Calu3 (cell line): Measurements from ENCODE around the gene GRM1. TPM values are rescaled to one million over a fixed set of nuclear protein-coding genes. Genes with fewer than 3 reads are reported as not detected.

Experiments
- BruUV-seq: library from RNA; stranded (reverse); fragments of 400-500 nt; replicated peaks from 2 replicates; lab custom pipeline; 2021; lab: Mats Ljungman, UMichigan
- CTCF ChIA-PET: fragments of 300-600 bp; sonication (Branson Sonifier 250); formaldehyde crosslinking; loops from one replicate; lab custom pipeline; 2022; ENCODE audit warnings: antibody characterized with exemption; lab: Charles Lee
- DNase-seq: peaks from one replicate; pipeline ENCODE4 v3.0.0; 2022
- H3K27ac Mint-ChIP-seq: one replicate; pipeline ENCODE4 v1.8.0; 2022; ENCODE audit warnings: mixed read lengths; ENCODE audit not compliant: unreplicated experiment
- H3K27me3 Mint-ChIP-seq: one replicate; pipeline ENCODE4 v1.8.0; 2022; ENCODE audit warnings: mixed read lengths; ENCODE audit not compliant: unreplicated experiment
- H3K36me3 Mint-ChIP-seq: one replicate; pipeline ENCODE4 v1.8.0; 2022; ENCODE audit warnings: mild to moderate bottlenecking, moderate library complexity, mixed read lengths; ENCODE audit not compliant: insufficient read depth, unreplicated experiment
- H3K4me1 Mint-ChIP-seq: one replicate; pipeline ENCODE4 v1.8.0; 2022; ENCODE audit warnings: mild to moderate bottlenecking, low read depth, mixed read lengths; ENCODE audit not compliant: unreplicated experiment
- H3K4me3 Mint-ChIP-seq: one replicate; pipeline ENCODE4 v1.8.0; 2022; ENCODE audit warnings: mild to moderate bottlenecking, low read depth, moderate library complexity, mixed read lengths; ENCODE audit not compliant: unreplicated experiment
- H3K9me3 Mint-ChIP-seq: one replicate; pipeline ENCODE4 v1.8.0; 2022; ENCODE audit warnings: low read depth, mixed read lengths; ENCODE audit not compliant: unreplicated experiment
- intact Hi-C: fragments of 100-400 bp; cut with micrococcal nuclease; formaldehyde crosslinking; loops from one replicate; pipeline ENCODE4 v1.10.0; 2022; ENCODE audit not compliant: unreplicated experiment
- total RNA-seq: library from RNA; stranded (reverse); gene quantifications from 2 replicates; pipeline ENCODE4 v1.2.3, GENCODE V29; 2022
- TF ChIP-seq, protein P1 (sequence below): fragments of 200-600 bp; IDR thresholded peaks from one replicate; pipeline ENCODE4 v1.8.0; 2022; ENCODE audit warnings: antibody characterized with exemption; ENCODE audit not compliant: unreplicated experiment

GRM1 gene
- total RNA-seq, 1 experiment from 2014 or later, result not detected

GRCh38 chr6:146135167-146135566 lies 106.3 kb downstream of the GRM1 start:
- DNase-seq, result no peak
- H3K4me3 Mint-ChIP-seq, result no peak overlapping the region

GRCh38 chr6:146146836-146147235 lies 118.0 kb downstream of the GRM1 start:
- Mint-ChIP-seq H3K9me3 (no peaks in the 10 kb centered on the region), H3K27ac (no peak overlapping the region), H3K27me3 (no peaks in the 10 kb centered on the region), H3K4me3 (no peak overlapping the region), H3K36me3 (no peaks in the 10 kb centered on the region), H3K4me1 (no peaks in the 10 kb centered on the region)
- TF ChIP-seq, protein P1, sequence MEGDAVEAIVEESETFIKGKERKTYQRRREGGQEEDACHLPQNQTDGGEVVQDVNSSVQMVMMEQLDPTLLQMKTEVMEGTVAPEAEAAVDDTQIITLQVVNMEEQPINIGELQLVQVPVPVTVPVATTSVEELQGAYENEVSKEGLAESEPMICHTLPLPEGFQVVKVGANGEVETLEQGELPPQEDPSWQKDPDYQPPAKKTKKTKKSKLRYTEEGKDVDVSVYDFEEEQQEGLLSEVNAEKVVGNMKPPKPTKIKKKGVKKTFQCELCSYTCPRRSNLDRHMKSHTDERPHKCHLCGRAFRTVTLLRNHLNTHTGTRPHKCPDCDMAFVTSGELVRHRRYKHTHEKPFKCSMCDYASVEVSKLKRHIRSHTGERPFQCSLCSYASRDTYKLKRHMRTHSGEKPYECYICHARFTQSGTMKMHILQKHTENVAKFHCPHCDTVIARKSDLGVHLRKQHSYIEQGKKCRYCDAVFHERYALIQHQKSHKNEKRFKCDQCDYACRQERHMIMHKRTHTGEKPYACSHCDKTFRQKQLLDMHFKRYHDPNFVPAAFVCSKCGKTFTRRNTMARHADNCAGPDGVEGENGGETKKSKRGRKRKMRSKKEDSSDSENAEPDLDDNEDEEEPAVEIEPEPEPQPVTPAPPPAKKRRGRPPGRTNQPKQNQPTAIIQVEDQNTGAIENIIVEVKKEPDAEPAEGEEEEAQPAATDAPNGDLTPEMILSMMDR, result no peak
- intact Hi-C loops, result no loop called here
- BruUV-seq, result no TSS peak
- CTCF ChIA-PET, result no interaction called here
- no peak for DNase-seq

More at GRCh38 chr6:146135167-146135566, 106.3 kb downstream of the GRM1 start:
- Mint-ChIP-seq H3K27me3 (no peaks in the 10 kb centered on the region), H3K36me3 (no peaks in the 10 kb centered on the region), H3K27ac (no peak overlapping the region), H3K9me3 (peaks cover 12% of the 10 kb centered on the region), H3K4me1 (no peaks in the 10 kb centered on the region)
- BruUV-seq, result no TSS peak
- TF ChIP-seq, protein P1, result no peak
- CTCF ChIA-PET, result no interaction called here
- intact Hi-C loops, result no loop called here

- no peak overlapping the region for H3K27ac Mint-ChIP-seq
- TF ChIP-seq, protein P1, result no peak
- intact Hi-C loops, result no loop called here
- H3K4me3 Mint-ChIP-seq, result no peak overlapping the region
- H3K9me3 Mint-ChIP-seq, result peaks cover 2% of the 10 kb centered on the region
- no peaks in the 10 kb centered on the region for H3K4me1 Mint-ChIP-seq
- CTCF ChIA-PET, result no interaction called here
- no peak for DNase-seq
- no peaks in the 10 kb centered on the region for H3K27me3 Mint-ChIP-seq
- BruUV-seq, result no TSS peak
- no peaks in the 10 kb centered on the region for H3K36me3 Mint-ChIP-seq
These were observed 120.9 kb downstream of the GRM1 start for GRCh38 chr6:146149770-146150169.

GRCh38 chr6:146153040-146153758 lies 124.3 kb downstream of the GRM1 start:
- intact Hi-C loops, result no loop called here
- no TSS peak for BruUV-seq
- Mint-ChIP-seq H3K9me3 (peaks cover 2% of the 10 kb centered on the region), H3K27ac (no peak overlapping the region), H3K36me3 (no peaks in the 10 kb centered on the region), H3K27me3 (no peaks in the 10 kb centered on the region), H3K4me3 (no peak overlapping the region), H3K4me1 (no peaks in the 10 kb centered on the region)
- CTCF ChIA-PET, result no interaction called here
- TF ChIP-seq, protein P1, result no peak
- no peak for DNase-seq
